Activated T-helper 17 cell treated with anti-CD3 and anti-CD28 coated beads, Interleukin-2, amount 50 U/mL, for 72 hours (primary cell): ENCODE results near the gene PKNOX2. TPM values are rescaled to one million over a fixed set of nuclear protein-coding genes. Genes with fewer than 3 reads are reported as not detected.

Experiments used
- ATAC-seq: fragments of 150-1000 bp; cut with Tn5 transposase; replicated peaks from 2 replicates; pipeline ENCODE4 v1.10.0; 2021; ENCODE audit warnings: mild to moderate bottlenecking, moderate library complexity
- H3K27ac Mint-ChIP-seq: one replicate; pipeline ENCODE4 v1.8.0; 2022; ENCODE audit warnings: mixed read lengths
- H3K27me3 Mint-ChIP-seq: one replicate; pipeline ENCODE4 v1.8.0; 2022; ENCODE audit warnings: mixed read lengths
- H3K36me3 Mint-ChIP-seq: one replicate; pipeline ENCODE4 v1.8.0; 2022; ENCODE audit warnings: low read depth, mild to moderate bottlenecking, mixed read lengths
- H3K4me1 Mint-ChIP-seq: one replicate; pipeline ENCODE4 v1.8.0; 2022; ENCODE audit warnings: mixed read lengths
- H3K4me3 Mint-ChIP-seq: one replicate; pipeline ENCODE4 v1.8.0; 2022; ENCODE audit warnings: mild to moderate bottlenecking, mixed read lengths
- H3K9me3 Mint-ChIP-seq: one replicate; pipeline ENCODE4 v1.8.0; 2022; ENCODE audit warnings: mixed read lengths
- total RNA-seq, 2 donors: library from RNA; stranded (reverse); gene quantifications; one replicate each; pipeline ENCODE4 v1.2.3, GENCODE V29; 2022

Gene PKNOX2
- total RNA-seq, 2 donors from 2014 or later: not detected

GRCh38 chr11:125236072-125236825, 71.7 kb downstream of the PKNOX2 start:
- H3K27ac Mint-ChIP-seq: no peak overlapping the region
- H3K36me3 Mint-ChIP-seq: no peaks in the 10 kb centered on the region
- no peak for ATAC-seq
- H3K27me3 Mint-ChIP-seq: peaks cover 26% of the 10 kb centered on the region
- H3K9me3 Mint-ChIP-seq: no peaks in the 10 kb centered on the region
- H3K4me3 Mint-ChIP-seq: no peak overlapping the region
- H3K4me1 Mint-ChIP-seq: no peaks in the 10 kb centered on the region

- Mint-ChIP-seq H3K9me3 (no peaks in the 10 kb centered on the region), H3K27ac (no peak overlapping the region), H3K4me3 (no peak overlapping the region), H3K27me3 (peaks cover 22% of the 10 kb centered on the region), H3K36me3 (no peaks in the 10 kb centered on the region), H3K4me1 (no peaks in the 10 kb centered on the region)
- no peak for ATAC-seq
Measured at GRCh38 chr11:125239585-125240560, 75.3 kb downstream of the PKNOX2 start.

- H3K4me3 Mint-ChIP-seq: no peak overlapping the region
- no peak overlapping the region for H3K27ac Mint-ChIP-seq
- no peaks in the 10 kb centered on the region for H3K4me1 Mint-ChIP-seq
- H3K9me3 Mint-ChIP-seq: no peaks in the 10 kb centered on the region
- H3K27me3 Mint-ChIP-seq: peaks cover 26% of the 10 kb centered on the region
- no peaks in the 10 kb centered on the region for H3K36me3 Mint-ChIP-seq
- ATAC-seq: no peak
Measured at GRCh38 chr11:125241104-125241503, 76.6 kb downstream of the PKNOX2 start.

GRCh38 chr11:125242141-125242775, 77.7 kb downstream of the PKNOX2 start:
- H3K9me3 Mint-ChIP-seq: no peaks in the 10 kb centered on the region
- H3K36me3 Mint-ChIP-seq: no peaks in the 10 kb centered on the region
- ATAC-seq: no peak
- H3K27ac Mint-ChIP-seq: no peak overlapping the region
- H3K4me1 Mint-ChIP-seq: no peaks in the 10 kb centered on the region
- peaks cover 29% of the 10 kb centered on the region for H3K27me3 Mint-ChIP-seq
- H3K4me3 Mint-ChIP-seq: no peak overlapping the region

GRCh38 chr11:125244166-125244565, 79.6 kb downstream of the PKNOX2 start:
- no peak overlapping the region for H3K27ac Mint-ChIP-seq
- no peak for ATAC-seq
- no peaks in the 10 kb centered on the region for H3K36me3 Mint-ChIP-seq
- H3K4me3 Mint-ChIP-seq: no peak overlapping the region
- peaks cover 32% of the 10 kb centered on the region for H3K27me3 Mint-ChIP-seq
- H3K9me3 Mint-ChIP-seq: no peaks in the 10 kb centered on the region
- no peaks in the 10 kb centered on the region for H3K4me1 Mint-ChIP-seq

- Mint-ChIP-seq H3K27ac (no peak overlapping the region), H3K4me1 (no peaks in the 10 kb centered on the region), H3K9me3 (no peaks in the 10 kb centered on the region), H3K36me3 (no peaks in the 10 kb centered on the region), H3K4me3 (no peak overlapping the region), H3K27me3 (peaks cover 24% of the 10 kb centered on the region)
- no peak for ATAC-seq
Measured at GRCh38 chr11:125245299-125245698, 80.7 kb downstream of the PKNOX2 start.

GRCh38 chr11:125247431-125247830, 82.9 kb downstream of the PKNOX2 start:
- H3K4me3 Mint-ChIP-seq: no peak overlapping the region
- no peak for ATAC-seq
- H3K9me3 Mint-ChIP-seq: no peaks in the 10 kb centered on the region
- peaks cover 25% of the 10 kb centered on the region for H3K27me3 Mint-ChIP-seq
- H3K27ac Mint-ChIP-seq: no peak overlapping the region
- no peaks in the 10 kb centered on the region for H3K4me1 Mint-ChIP-seq
- no peaks in the 10 kb centered on the region for H3K36me3 Mint-ChIP-seq

- Mint-ChIP-seq H3K27ac (no peak overlapping the region), H3K36me3 (no peaks in the 10 kb centered on the region), H3K27me3 (peaks cover 24% of the 10 kb centered on the region), H3K4me3 (no peak overlapping the region), H3K9me3 (no peaks in the 10 kb centered on the region), H3K4me1 (no peaks in the 10 kb centered on the region)
- no peak for ATAC-seq
Measured at GRCh38 chr11:125250318-125251213, 86.0 kb downstream of the PKNOX2 start.

- no peak overlapping the region for H3K4me3 Mint-ChIP-seq
- peaks cover 22% of the 10 kb centered on the region for H3K27me3 Mint-ChIP-seq
- H3K36me3 Mint-ChIP-seq: no peaks in the 10 kb centered on the region
- no peak for ATAC-seq
- no peaks in the 10 kb centered on the region for H3K9me3 Mint-ChIP-seq
- H3K27ac Mint-ChIP-seq: no peak overlapping the region
- H3K4me1 Mint-ChIP-seq: no peaks in the 10 kb centered on the region
Measured at GRCh38 chr11:125251214-125251545, 86.6 kb downstream of the PKNOX2 start.

- ATAC-seq: no peak
- H3K4me3 Mint-ChIP-seq: no peak overlapping the region
- H3K36me3 Mint-ChIP-seq: no peaks in the 10 kb centered on the region
- no peaks in the 10 kb centered on the region for H3K9me3 Mint-ChIP-seq
- no peak overlapping the region for H3K27ac Mint-ChIP-seq
- H3K27me3 Mint-ChIP-seq: peaks cover 23% of the 10 kb centered on the region
- no peaks in the 10 kb centered on the region for H3K4me1 Mint-ChIP-seq
Measured at GRCh38 chr11:125251956-125252355, 87.4 kb downstream of the PKNOX2 start.

- ATAC-seq: no peak
- no peak overlapping the region for H3K27ac Mint-ChIP-seq
- no peaks in the 10 kb centered on the region for H3K36me3 Mint-ChIP-seq
- peaks cover 16% of the 10 kb centered on the region for H3K27me3 Mint-ChIP-seq
- no peaks in the 10 kb centered on the region for H3K9me3 Mint-ChIP-seq
- H3K4me3 Mint-ChIP-seq: no peak overlapping the region
- H3K4me1 Mint-ChIP-seq: no peaks in the 10 kb centered on the region
Measured at GRCh38 chr11:125253289-125253688, 88.7 kb downstream of the PKNOX2 start.

- no peak for ATAC-seq
- Mint-ChIP-seq H3K27me3 (peaks cover 16% of the 10 kb centered on the region), H3K4me3 (no peak overlapping the region), H3K9me3 (no peaks in the 10 kb centered on the region), H3K36me3 (no peaks in the 10 kb centered on the region), H3K4me1 (no peaks in the 10 kb centered on the region), H3K27ac (no peak overlapping the region)
Measured at GRCh38 chr11:125253795-125254525, 89.4 kb downstream of the PKNOX2 start.

- Mint-ChIP-seq H3K36me3 (no peaks in the 10 kb centered on the region), H3K27ac (no peak overlapping the region), H3K4me3 (no peak overlapping the region), H3K27me3 (peaks cover 19% of the 10 kb centered on the region), H3K9me3 (no peaks in the 10 kb centered on the region), H3K4me1 (no peaks in the 10 kb centered on the region)
- ATAC-seq: no peak
Measured at GRCh38 chr11:125256541-125257189, 92.1 kb downstream of the PKNOX2 start.
